GM19025 (cell line): Measurements from ENCODE around the gene TRPM5.

Experiments used
- ATAC-seq: cut with Tn5 transposase; IDR thresholded peaks from one replicate; pipeline ENCODE4 v1.9.1; 2021; ENCODE audit warnings: mild to moderate bottlenecking, low read depth, moderate library complexity; ENCODE audit not compliant: unreplicated experiment

Gene TRPM5

GRCh38 chr11:2459016-2459725, 14.9 kb upstream of the TRPM5 start:
- no peak for ATAC-seq

GRCh38 chr11:2458321-2458720, 14.0 kb upstream of the TRPM5 start:
- ATAC-seq: no peak

GRCh38 chr11:2453436-2453835, 9.1 kb upstream of the TRPM5 start:
- no peak for ATAC-seq

- ATAC-seq: no peak
These were observed 8.2 kb upstream of the TRPM5 start for GRCh38 chr11:2452321-2453012.

- ATAC-seq: no peak
These were observed 7.6 kb upstream of the TRPM5 start for GRCh38 chr11:2451916-2452315.

- ATAC-seq: no peak
These were observed 7.0 kb upstream of the TRPM5 start for GRCh38 chr11:2451336-2451735.

GRCh38 chr11:2450321-2451041, 6.2 kb upstream of the TRPM5 start:
- no peak for ATAC-seq

GRCh38 chr11:2449548-2450320, 5.4 kb upstream of the TRPM5 start:
- ATAC-seq: no peak

- no peak for ATAC-seq
These were observed 4.6 kb upstream of the TRPM5 start for GRCh38 chr11:2448661-2449547.

GRCh38 chr11:2447951-2448650, 3.8 kb upstream of the TRPM5 start:
- no peak for ATAC-seq

GRCh38 chr11:2447253-2447950, 3.1 kb upstream of the TRPM5 start:
- ATAC-seq: no peak

GRCh38 chr11:2446590-2447252, 2.4 kb upstream of the TRPM5 start:
- ATAC-seq: no peak

- no peak for ATAC-seq
These were observed 1.6 kb upstream of the TRPM5 start for GRCh38 chr11:2445746-2446551.

GRCh38 chr11:2444821-2445745, 769 bp upstream of the TRPM5 start, which contains the start of gene KCNQ1:
KCNQ1 (plus strand) TSS chr11:2445008; CDS start chr11:2445099, 91 bp downstream.
- no peak for ATAC-seq

GRCh38 chr11:2443406-2443805, 908 bp downstream of the TRPM5 start:
- no peak for ATAC-seq

- ATAC-seq: no peak
These were observed 1.7 kb downstream of the TRPM5 start for GRCh38 chr11:2442589-2442988.
